H9 (cell line): ENCODE data around the gene TAAR8. TPM values are rescaled to one million over a fixed set of nuclear protein-coding genes. Genes with fewer than 3 reads are reported as not detected.

Source experiments
- DNase-seq: peaks from one replicate; pipeline ENCODE4 v3.0.0-alpha.2; 2017
- H2AFZ ChIP-seq: one replicate; pipeline ENCODE4 v1.6.1; 2013; ENCODE audit warnings: mild to moderate bottlenecking, low read length, control low read depth, moderate library complexity
- H2AK5ac ChIP-seq: 2 replicates; pipeline ENCODE4 v1.6.1; 2013; ENCODE audit warnings: low read length, control low read depth, mixed read lengths; ENCODE audit not compliant: insufficient read length
- H2BK120ac ChIP-seq: one replicate; pipeline ENCODE4 v1.6.1; 2013; ENCODE audit warnings: low read depth, mild to moderate bottlenecking, low read length, control low read depth, inconsistent platforms; ENCODE audit not compliant: poor library complexity, severe bottlenecking
- H2BK12ac ChIP-seq: 2 replicates; pipeline ENCODE4 v1.6.1; 2013; ENCODE audit warnings: low read length, control low read depth, mixed read lengths, low read depth; ENCODE audit not compliant: insufficient read length
- H2BK15ac ChIP-seq: 2 replicates; pipeline ENCODE4 v1.6.1; 2013; ENCODE audit warnings: low read depth, low read length, control low read depth
- H2BK20ac ChIP-seq: one replicate; pipeline ENCODE4 v1.6.1; 2013; ENCODE audit warnings: low read depth, mild to moderate bottlenecking, low read length, control low read depth, inconsistent platforms; ENCODE audit not compliant: poor library complexity, severe bottlenecking
- H2BK5ac ChIP-seq: 2 replicates; pipeline ENCODE4 v1.6.1; 2013; ENCODE audit warnings: low read length, control low read depth, mixed read lengths; ENCODE audit not compliant: insufficient read length
- H3K14ac ChIP-seq: 2 replicates; pipeline ENCODE4 v1.6.1; 2013; ENCODE audit warnings: low read length, control low read depth; ENCODE audit not compliant: insufficient read depth
- H3K18ac ChIP-seq: 2 replicates; pipeline ENCODE4 v1.6.1; 2013; ENCODE audit warnings: low read depth, mild to moderate bottlenecking, mixed read lengths, low read length, control low read depth; ENCODE audit not compliant: insufficient read length
- H3K23ac ChIP-seq: 2 replicates; pipeline ENCODE4 v1.6.1; 2013; ENCODE audit warnings: low read length, control low read depth, mixed read lengths, low read depth; ENCODE audit not compliant: insufficient read length
- H3K23me2 ChIP-seq: 2 replicates; pipeline ENCODE4 v1.6.1; 2013; ENCODE audit warnings: low read depth, mild to moderate bottlenecking, mixed read lengths, low read length, control low read depth; ENCODE audit not compliant: insufficient read length, poor library complexity, severe bottlenecking
- H3K27ac ChIP-seq: 2 replicates; pipeline ENCODE4 v1.5.1; 2013; ENCODE audit warnings: low read length, control low read depth, mixed read lengths, low read depth; ENCODE audit not compliant: insufficient read length
- H3K27me3 ChIP-seq: 2 replicates; pipeline ENCODE4 v1.6.1; 2013; ENCODE audit warnings: low read length, control low read depth, inconsistent platforms; ENCODE audit not compliant: insufficient read depth
- H3K4ac ChIP-seq: 2 replicates; pipeline ENCODE4 v1.6.1; 2013; ENCODE audit warnings: low read depth, mild to moderate bottlenecking, control low read depth, inconsistent platforms, low read length, moderate library complexity
- H3K4me1 ChIP-seq: 2 replicates; pipeline ENCODE4 v1.6.1; 2013; ENCODE audit warnings: low read length, control low read depth, inconsistent platforms; ENCODE audit not compliant: insufficient read depth
- H3K4me2 ChIP-seq: 2 replicates; pipeline ENCODE4 v1.6.1; 2013; ENCODE audit warnings: low read length, control low read depth, mixed read lengths; ENCODE audit not compliant: insufficient read length, insufficient read depth
- H3K56ac ChIP-seq: 2 replicates; pipeline ENCODE4 v1.6.1; 2013; ENCODE audit warnings: low read depth, mild to moderate bottlenecking, mixed read lengths, low read length, control low read depth; ENCODE audit not compliant: insufficient read length
- H3K79me1 ChIP-seq: 2 replicates; pipeline ENCODE4 v1.6.1; 2013; ENCODE audit warnings: low read depth, mild to moderate bottlenecking, moderate library complexity, low read length, control low read depth, inconsistent platforms; ENCODE audit not compliant: insufficient read depth, poor library complexity, severe bottlenecking
- H3K79me2 ChIP-seq: 2 replicates; pipeline ENCODE4 v1.6.1; 2013; ENCODE audit warnings: low read length, control low read depth, inconsistent platforms; ENCODE audit not compliant: insufficient read depth
- H3K9ac ChIP-seq: 2 replicates; pipeline ENCODE4 v1.6.1; 2013; ENCODE audit warnings: low read length, control low read depth, mixed read lengths; ENCODE audit not compliant: insufficient read length; ENCODE audit errors: extremely low read depth
- H3K9me3 ChIP-seq: one replicate; pipeline ENCODE4 v1.6.1; 2013; ENCODE audit warnings: low read depth, low read length, inconsistent platforms; ENCODE audit not compliant: control insufficient read depth
- H3T11ph ChIP-seq: one replicate; pipeline ENCODE4 v1.6.1; 2013; ENCODE audit warnings: mild to moderate bottlenecking, low read length, control low read depth, inconsistent platforms
- H4K20me1 ChIP-seq: one replicate; pipeline ENCODE4 v1.6.1; 2013; ENCODE audit not compliant: control insufficient read depth, insufficient read length, insufficient read depth
- H4K5ac ChIP-seq: 2 replicates; pipeline ENCODE4 v1.6.1; 2013; ENCODE audit warnings: low read depth, mild to moderate bottlenecking, mixed read lengths, low read length, control low read depth; ENCODE audit not compliant: insufficient read length
- H4K8ac ChIP-seq: replicated peaks from 2 replicates; pipeline ENCODE4 v1.6.1; 2013; ENCODE audit warnings: low read length, control low read depth, mixed read lengths, low read depth; ENCODE audit not compliant: insufficient read length
- H4K91ac ChIP-seq: 2 replicates; pipeline ENCODE4 v1.6.1; 2013; ENCODE audit warnings: low read depth, mild to moderate bottlenecking, moderate library complexity, mixed read lengths, low read length, control low read depth; ENCODE audit not compliant: insufficient read length
- H3K27ac Mint-ChIP-seq, 3 experiments: 2 replicates in 2 of 3; 3 replicates in 1 of 3; pipeline ENCODE4 v1.8.0; 2020 to 2021; ENCODE audit warnings: mixed read lengths in 3 of 3, mild to moderate bottlenecking in 1 of 3, moderate library complexity in 1 of 3
- H3K27me3 Mint-ChIP-seq: 2 replicates; pipeline ENCODE4 v1.8.0; 2021; ENCODE audit warnings: low read depth, mild to moderate bottlenecking, moderate library complexity, mixed read lengths
- H3K36me3 Mint-ChIP-seq, 3 experiments: 2 replicates in 2 of 3; 3 replicates in 1 of 3; pipeline ENCODE4 v1.8.0; 2020 to 2021; ENCODE audit warnings: low read depth in 3 of 3, mixed read lengths in 3 of 3; ENCODE audit not compliant: insufficient read depth in 1 of 3
- H3K4me1 Mint-ChIP-seq, 2 experiments: 2 replicates each; pipeline ENCODE4 v1.8.0; 2020; ENCODE audit warnings: mixed read lengths in 2 of 2
- H3K4me3 Mint-ChIP-seq, 2 experiments: 2 replicates in 1 of 2; 3 replicates in 1 of 2; pipeline ENCODE4 v1.8.0; 2020 to 2021; ENCODE audit warnings: mild to moderate bottlenecking in 2 of 2, mixed read lengths in 2 of 2, moderate library complexity in 1 of 2
- H3K9me3 Mint-ChIP-seq, 2 experiments: 2 replicates in 1 of 2; 3 replicates in 1 of 2; pipeline ENCODE4 v1.8.0; 2020; ENCODE audit warnings: mild to moderate bottlenecking in 2 of 2, mixed read lengths in 2 of 2, moderate library complexity in 1 of 2
- WGBS: extraction: QIAGEN DNeasy Blood & Tissue Kit; methylation state at CpG from one replicate; pipeline ENCODE4 v1.1.7; 2013; ENCODE audit warnings: missing lambda C conversion rate, low lambda C conversion rate, mixed read lengths; ENCODE audit not compliant: insufficient read length; ENCODE audit errors: extremely low coverage; 5-methylcytosine and 5-hydroxymethylcytosine counted together
- total RNA-seq: library from RNA; stranded (reverse); gene quantifications from 2 replicates; pipeline ENCODE4 v1.2.1, GENCODE V29; 2021
- TF ChIP-seq, protein P1 (sequence below): fragments of 200-600 bp; sonication (generic); conservative IDR thresholded peaks from 3 replicates; pipeline ENCODE4 v1.8.0; 2021; ENCODE audit warnings: antibody characterized with exemption, mild to moderate bottlenecking

Gene TAAR8
- total RNA-seq, 1 experiment from 2014 or later = not detected

DNA sequence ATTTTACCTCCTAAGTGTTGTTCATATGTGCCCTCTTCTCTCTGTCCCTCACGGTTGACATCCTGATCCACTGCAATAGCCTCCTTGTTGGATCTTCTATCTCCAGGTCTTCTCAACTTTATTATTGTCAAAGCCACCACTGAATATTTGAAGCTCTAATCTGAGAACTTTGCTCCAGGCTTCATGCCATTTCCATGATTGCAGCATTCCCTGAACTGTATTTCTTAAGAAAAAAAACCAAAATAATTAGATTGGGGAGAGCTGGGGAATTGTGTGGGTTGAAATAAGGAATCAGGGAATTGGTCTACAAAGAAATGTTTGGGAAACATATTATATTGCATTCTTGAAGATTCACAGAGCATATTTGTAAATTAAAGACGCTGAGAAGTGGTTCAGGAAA is 37.1 kb upstream of the TAAR8 start:
- H2BK120ac ChIP-seq = no peak overlapping the region
- H3K9me3 Mint-ChIP-seq = no peaks in the 10 kb centered on the region
- H3K14ac ChIP-seq = no peak overlapping the region
- no peak overlapping the region for H3K27ac Mint-ChIP-seq
- no peak overlapping the region for H3K9ac ChIP-seq
- H2AK5ac ChIP-seq = no peak overlapping the region
- H2BK5ac ChIP-seq = no peak overlapping the region
- DNase-seq = no peak
- peaks cover 16% of the 10 kb centered on the region in 2 experiments for H3K4me1 Mint-ChIP-seq
- no peaks in the 10 kb centered on the region for H4K20me1 ChIP-seq
- no peak overlapping the region for H4K8ac ChIP-seq
- H3K27me3 Mint-ChIP-seq = peaks cover 13% of the 10 kb centered on the region
- no peak overlapping the region for H2BK12ac ChIP-seq
- H2AFZ ChIP-seq = no peak overlapping the region
- no peak overlapping the region for H3K23ac ChIP-seq
- H3K4me1 ChIP-seq = no peaks in the 10 kb centered on the region; the same call in 1 of the 2 replicates
- H3K36me3 Mint-ChIP-seq = no peaks in the 10 kb centered on the region
- no peak overlapping the region for H4K91ac ChIP-seq
- no peak overlapping the region for H3K4me3 Mint-ChIP-seq
- H2BK15ac ChIP-seq = no peak overlapping the region
- WGBS = no CpG with 5 or more reads among the region's 2 CpGs
- no peak overlapping the region for H3K4me2 ChIP-seq
- TF ChIP-seq, protein P1, sequence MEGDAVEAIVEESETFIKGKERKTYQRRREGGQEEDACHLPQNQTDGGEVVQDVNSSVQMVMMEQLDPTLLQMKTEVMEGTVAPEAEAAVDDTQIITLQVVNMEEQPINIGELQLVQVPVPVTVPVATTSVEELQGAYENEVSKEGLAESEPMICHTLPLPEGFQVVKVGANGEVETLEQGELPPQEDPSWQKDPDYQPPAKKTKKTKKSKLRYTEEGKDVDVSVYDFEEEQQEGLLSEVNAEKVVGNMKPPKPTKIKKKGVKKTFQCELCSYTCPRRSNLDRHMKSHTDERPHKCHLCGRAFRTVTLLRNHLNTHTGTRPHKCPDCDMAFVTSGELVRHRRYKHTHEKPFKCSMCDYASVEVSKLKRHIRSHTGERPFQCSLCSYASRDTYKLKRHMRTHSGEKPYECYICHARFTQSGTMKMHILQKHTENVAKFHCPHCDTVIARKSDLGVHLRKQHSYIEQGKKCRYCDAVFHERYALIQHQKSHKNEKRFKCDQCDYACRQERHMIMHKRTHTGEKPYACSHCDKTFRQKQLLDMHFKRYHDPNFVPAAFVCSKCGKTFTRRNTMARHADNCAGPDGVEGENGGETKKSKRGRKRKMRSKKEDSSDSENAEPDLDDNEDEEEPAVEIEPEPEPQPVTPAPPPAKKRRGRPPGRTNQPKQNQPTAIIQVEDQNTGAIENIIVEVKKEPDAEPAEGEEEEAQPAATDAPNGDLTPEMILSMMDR = no peak
- H3K79me1 ChIP-seq = no peaks in the 10 kb centered on the region
- H3K27me3 ChIP-seq = no peaks in the 10 kb centered on the region
- H3K79me2 ChIP-seq = peaks cover 2% of the 10 kb centered on the region; the same call in 1 of the 2 replicates
- no peak overlapping the region for H3K4ac ChIP-seq
- no peaks in the 10 kb centered on the region for H3K9me3 ChIP-seq
- H3K56ac ChIP-seq = no peak overlapping the region
- H3K27ac ChIP-seq = no peak overlapping the region
- no peak overlapping the region for H2BK20ac ChIP-seq
- no peak overlapping the region for H4K5ac ChIP-seq
- no peaks in the 10 kb centered on the region for H3K23me2 ChIP-seq
- no peak overlapping the region for H3T11ph ChIP-seq
- no peak overlapping the region for H3K18ac ChIP-seq
